Endothelial cell of umbilical vein (primary cell): Measurements from ENCODE around the gene ICAM3.

Source experiments
- CTCF ChIP-seq, 2 donors: IDR thresholded peaks; 1 replicate in 1 of 2; 2 replicates in 1 of 2; pipeline ENCODE4 v1.5.1; 2011; ENCODE audit warnings: low read length in 2 of 2, mild to moderate bottlenecking in 2 of 2, moderate library complexity in 2 of 2, control low read depth in 1 of 2, inconsistent platforms in 1 of 2, low read depth in 1 of 2; ENCODE audit not compliant: insufficient read depth in 1 of 2; ENCODE audit errors: extremely low read depth in 1 of 2
- FOS ChIP-seq: IDR thresholded peaks from 2 replicates; pipeline ENCODE4 v1.6.1; 2011; ENCODE audit warnings: mild to moderate bottlenecking, low read length, moderate library complexity, borderline replicate concordance; ENCODE audit not compliant: insufficient read depth
- MAX ChIP-seq: IDR thresholded peaks from 2 replicates; pipeline ENCODE4 v1.6.1; 2011; ENCODE audit not compliant: insufficient read depth, insufficient read length
- POLR2A ChIP-seq: IDR thresholded peaks from 2 replicates; pipeline ENCODE4 v1.6.1; 2012; ENCODE audit warnings: low read depth, mild to moderate bottlenecking, control low read depth, low read length
- POLR2AphosphoS5 ChIP-seq: IDR thresholded peaks from 2 replicates; pipeline ENCODE4 v1.6.1; 2012; ENCODE audit warnings: low read depth, mild to moderate bottlenecking, control low read depth, low read length, moderate library complexity; ENCODE audit not compliant: insufficient read depth

- TF ChIP-seq CTCF (IDR thresholded peaks at IDR 0.05; ENCODE audit: extremely low read depth in 1 of 2, insufficient read depth in 1 of 2, low read depth in 1 of 2, low read length in 2 of 2) (no peak), MAX (no peak), POLR2AphosphoS5 (no peak), POLR2A (no peak), FOS (no peak)
These were observed 54.0 kb downstream of the ICAM3 start for GRCh38 chr19:10285393-10285792.
